T-helper 2 cell (primary cell): ENCODE results near the gene PROM2.
"Not testable (repeated sequence)": the region's sequence is repeated elsewhere in the genome, so short reads cannot be mapped to it uniquely, and the experiment has no call there.

Source experiments
- DNase-seq, 5 experiments: peaks; one replicate each; pipeline versions ENCODE4 v3.0.0 to v3.0.0-alpha.2; 2012 to 2022
- total RNA-seq, 2 donors: gene quantifications; one replicate each; lab custom pipeline; 2026; lab: John Stamatoyannopoulos, UW

PROM2 gene, protein sequence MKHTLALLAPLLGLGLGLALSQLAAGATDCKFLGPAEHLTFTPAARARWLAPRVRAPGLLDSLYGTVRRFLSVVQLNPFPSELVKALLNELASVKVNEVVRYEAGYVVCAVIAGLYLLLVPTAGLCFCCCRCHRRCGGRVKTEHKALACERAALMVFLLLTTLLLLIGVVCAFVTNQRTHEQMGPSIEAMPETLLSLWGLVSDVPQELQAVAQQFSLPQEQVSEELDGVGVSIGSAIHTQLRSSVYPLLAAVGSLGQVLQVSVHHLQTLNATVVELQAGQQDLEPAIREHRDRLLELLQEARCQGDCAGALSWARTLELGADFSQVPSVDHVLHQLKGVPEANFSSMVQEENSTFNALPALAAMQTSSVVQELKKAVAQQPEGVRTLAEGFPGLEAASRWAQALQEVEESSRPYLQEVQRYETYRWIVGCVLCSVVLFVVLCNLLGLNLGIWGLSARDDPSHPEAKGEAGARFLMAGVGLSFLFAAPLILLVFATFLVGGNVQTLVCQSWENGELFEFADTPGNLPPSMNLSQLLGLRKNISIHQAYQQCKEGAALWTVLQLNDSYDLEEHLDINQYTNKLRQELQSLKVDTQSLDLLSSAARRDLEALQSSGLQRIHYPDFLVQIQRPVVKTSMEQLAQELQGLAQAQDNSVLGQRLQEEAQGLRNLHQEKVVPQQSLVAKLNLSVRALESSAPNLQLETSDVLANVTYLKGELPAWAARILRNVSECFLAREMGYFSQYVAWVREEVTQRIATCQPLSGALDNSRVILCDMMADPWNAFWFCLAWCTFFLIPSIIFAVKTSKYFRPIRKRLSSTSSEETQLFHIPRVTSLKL
- total RNA-seq = 0.31 to 0.40 reads per million in 2 donors

- DNase-seq = no peak
Measured at GRCh38 chr2:95274291-95275150, at the start of gene PROM2. TSS of gene PROM2 (plus strand) at chr2:95274449. CDS start at chr2:95274586, 137 bp downstream.

- no peak for DNase-seq
Measured at GRCh38 chr2:95225658-95226057, 48.6 kb upstream of the PROM2 start.

GRCh38 chr2:95231723-95232122 lies 42.5 kb upstream of the PROM2 start:
- peak in 1 of 5 experiments; percentile 3 for DNase-seq

DNA sequence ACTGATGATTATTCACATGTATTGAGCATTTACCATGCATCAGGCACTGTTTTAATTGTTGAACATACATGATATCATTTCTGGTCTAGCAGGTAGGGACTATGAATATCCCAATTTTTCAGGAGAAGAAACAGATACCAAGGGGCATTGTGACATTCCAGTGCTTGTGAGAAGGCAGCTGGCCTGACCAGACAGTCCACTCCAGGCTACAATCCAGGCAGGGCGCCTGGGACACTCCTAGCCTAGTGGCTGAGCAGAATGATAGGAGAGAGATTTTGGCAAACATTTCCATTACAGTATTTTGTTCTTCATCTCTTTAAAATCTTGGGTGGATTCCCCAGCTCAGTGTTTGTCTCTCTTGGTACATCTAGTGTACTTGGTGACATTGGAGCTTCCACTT lies 42.0 kb upstream of the PROM2 start:
- DNase-seq = no peak

- DNase-seq = no peak
Measured at GRCh38 chr2:95234286-95234785, 39.9 kb upstream of the PROM2 start.

DNA sequence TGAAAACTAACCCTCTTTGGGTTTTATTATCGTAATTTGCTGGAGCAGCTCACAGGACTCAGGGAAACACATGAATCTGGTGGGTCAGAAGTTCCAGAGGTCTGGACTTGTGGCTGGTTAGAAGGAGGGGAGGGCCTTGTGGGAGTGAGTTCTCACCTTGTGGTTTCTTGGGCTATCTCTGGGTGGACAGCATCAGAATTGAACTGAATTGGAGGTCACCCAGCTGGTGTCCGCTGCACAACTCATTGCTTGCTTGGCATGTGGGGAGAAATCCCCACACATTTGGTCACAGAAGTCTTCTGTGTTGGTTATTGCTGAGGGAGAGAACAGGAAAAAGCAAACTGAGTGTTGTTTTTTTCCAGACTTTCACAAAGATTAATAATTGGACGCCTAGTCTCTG lies 39.4 kb upstream of the PROM2 start:
- DNase-seq = no peak

DNA sequence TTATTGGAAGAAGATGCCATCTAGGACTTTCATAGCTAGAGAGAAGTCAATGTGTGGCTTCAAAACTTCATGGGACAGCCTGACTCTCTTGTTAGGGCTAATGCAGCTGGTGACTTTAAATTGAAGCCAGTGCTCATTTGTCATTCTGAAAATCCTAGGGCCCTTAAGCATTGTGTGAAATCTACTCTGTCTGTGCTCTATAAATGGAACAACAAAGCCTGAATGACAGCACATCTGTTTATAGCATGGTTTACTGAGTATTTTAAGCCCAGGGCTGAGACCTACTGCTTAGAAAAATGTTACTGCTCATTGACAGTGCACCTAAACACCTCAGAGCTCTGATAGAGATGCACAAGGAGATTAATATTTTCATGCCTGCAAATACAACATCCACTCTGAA lies 36.1 kb upstream of the PROM2 start:
- no peak for DNase-seq

- no peak for DNase-seq
Measured at GRCh38 chr2:95240091-95240490, 34.2 kb upstream of the PROM2 start.

DNA sequence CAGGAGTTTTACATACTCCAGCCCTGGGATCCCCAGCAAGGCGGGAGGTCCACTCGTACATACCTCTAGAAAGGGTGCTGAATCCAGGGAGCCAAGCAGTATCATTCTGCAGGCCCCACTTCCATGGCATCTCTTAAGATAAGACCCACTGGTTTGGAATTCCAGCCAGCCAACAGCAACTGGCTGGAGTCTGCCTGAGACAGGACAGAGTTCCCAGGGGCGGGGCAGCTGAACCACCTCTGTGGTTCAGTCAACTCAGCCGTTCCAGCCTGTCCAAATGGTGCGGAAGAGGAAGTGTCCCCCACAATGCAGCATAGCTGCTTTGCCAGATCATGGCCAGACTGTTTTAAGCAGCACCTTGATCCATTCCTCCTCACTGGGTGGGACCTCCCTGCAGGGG lies 33.7 kb upstream of the PROM2 start:
- no peak for DNase-seq

DNA sequence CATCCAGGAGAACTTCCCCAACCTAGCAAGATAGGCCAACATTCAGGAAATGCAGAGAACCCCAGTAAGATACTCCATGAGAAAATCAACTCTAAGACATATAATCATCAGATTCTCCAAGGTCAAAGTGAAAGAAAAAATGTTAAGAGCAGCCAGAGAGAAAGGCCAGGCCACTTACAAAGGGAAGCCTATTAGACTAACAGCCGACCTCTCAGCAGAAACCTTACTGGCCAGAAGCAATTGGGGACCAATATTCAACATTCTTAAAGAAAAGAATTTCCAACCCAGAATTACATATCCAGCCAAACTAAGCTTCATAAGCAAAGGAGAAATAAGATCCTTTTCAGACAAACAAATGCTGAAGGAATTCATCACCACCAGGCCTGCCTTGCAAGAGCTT lies 32.2 kb upstream of the PROM2 start:
- DNase-seq = not testable (repeated sequence)

DNA sequence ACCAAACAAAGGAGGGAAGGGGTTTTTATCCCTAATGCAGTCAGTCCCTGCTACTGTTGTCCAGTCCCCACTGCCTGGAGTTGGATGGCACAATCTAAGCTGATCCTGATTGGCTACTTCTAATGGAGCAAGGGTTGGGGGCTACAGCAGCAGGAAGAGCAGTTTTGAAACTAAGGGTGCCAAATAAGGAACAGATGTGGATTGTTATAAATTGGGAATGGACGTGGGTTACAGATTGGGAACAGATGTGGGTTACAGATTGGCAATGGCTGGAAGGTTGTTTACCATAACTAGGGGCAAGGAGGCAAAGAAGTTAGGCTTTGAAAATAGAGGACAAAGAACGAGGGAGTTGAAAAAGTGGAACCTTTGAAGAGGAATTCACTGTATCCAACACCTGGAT lies 16.0 kb upstream of the PROM2 start:
- no peak for DNase-seq

- no peak for DNase-seq
Measured at GRCh38 chr2:95260028-95261023, 13.9 kb upstream of the PROM2 start.

DNA sequence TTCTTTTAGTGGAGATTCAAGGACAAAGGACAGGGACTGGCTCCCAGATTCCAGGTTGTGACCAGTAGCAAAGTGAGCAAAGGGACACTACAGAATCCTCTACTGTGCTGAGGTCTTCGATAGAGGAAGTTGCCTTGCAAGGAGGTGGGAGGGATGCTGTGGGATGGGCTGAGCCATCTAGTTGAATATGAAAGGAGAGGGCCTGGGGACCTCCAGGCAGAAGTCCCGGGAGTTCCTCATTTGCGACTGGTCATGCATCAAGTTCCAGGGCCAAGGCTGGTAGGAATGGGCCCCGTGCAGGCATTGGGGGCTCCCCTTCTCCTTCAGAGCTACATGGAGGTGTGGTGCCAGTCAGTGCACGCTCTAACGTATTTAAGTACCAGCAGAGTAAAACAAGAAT lies 12.6 kb upstream of the PROM2 start:
- DNase-seq = no peak

DNA sequence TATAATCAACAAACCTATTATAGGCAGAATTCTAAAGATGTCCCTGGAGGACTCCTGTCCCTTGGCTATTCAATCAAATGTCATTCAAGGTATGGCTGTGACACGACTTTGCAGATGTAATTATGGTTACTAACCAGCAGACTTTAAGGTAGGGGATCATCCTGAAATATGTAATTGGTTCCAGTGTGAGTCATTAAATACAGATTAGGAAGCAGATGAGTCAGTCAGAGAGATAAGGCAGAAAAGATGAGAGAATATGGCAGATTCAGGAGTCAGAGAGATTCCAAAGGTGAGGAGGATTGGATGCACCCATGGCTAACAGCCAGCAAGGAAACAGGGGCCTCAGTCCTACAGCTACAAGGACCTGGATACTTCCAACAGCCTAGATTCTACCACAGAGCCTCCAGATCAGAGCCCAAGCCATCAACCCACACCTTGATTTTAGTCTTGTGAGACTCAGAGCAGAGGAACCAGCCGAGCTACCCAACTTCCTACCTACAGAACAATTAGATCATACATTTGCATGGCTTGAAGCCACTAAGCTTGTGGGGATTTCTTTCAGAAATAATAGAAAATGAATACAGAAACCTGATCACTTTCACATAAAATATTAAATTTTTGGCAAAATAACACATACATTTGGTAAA lies 11.2 kb upstream of the PROM2 start:
- DNase-seq = no peak

DNA sequence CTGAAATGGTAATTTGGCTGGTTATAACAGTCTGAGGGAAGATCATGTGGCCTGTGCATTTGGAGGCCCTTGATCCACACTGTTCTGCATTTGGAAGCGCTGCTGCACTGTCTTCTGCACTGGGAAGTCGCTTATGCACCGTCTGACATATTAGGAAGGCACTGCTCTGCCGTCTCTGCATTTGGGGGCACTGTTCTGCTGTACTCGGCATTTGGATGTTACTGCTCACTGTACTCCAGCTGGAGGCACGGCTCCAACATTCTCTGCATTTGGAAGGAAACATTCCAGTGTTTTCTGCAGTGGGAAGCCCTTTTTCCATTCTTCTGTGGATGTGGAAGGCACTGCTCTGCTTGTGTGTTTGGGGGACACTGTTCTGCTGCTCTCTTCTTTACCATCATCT lies 9.6 kb upstream of the PROM2 start:
- DNase-seq = no peak

- no peak for DNase-seq
Measured at GRCh38 chr2:95265182-95265581, 9.1 kb upstream of the PROM2 start.

- no peak for DNase-seq
Measured at GRCh38 chr2:95266781-95267430, 7.3 kb upstream of the PROM2 start.

- no peak for DNase-seq
Measured at GRCh38 chr2:95267458-95268210, 6.6 kb upstream of the PROM2 start.

- DNase-seq = no peak
Measured at GRCh38 chr2:95268211-95269035, 5.8 kb upstream of the PROM2 start.
